GM18858 (cell line): ENCODE measurements around the gene MUC16.
"Not testable (repeated sequence)": the region's sequence is repeated elsewhere in the genome, so short reads cannot be mapped to it uniquely, and the experiment has no call there.

ENCODE experiments used
- ATAC-seq: cut with Tn5 transposase; IDR thresholded peaks from one replicate; pipeline ENCODE4 v1.9.1; 2021; ENCODE audit not compliant: unreplicated experiment

The MUC16 gene

GRCh38 chr19:9009935-9010651 is at the start of gene MUC16:
TSS of gene MUC16 (minus strand) at chr19:9010409.
- no peak for ATAC-seq

- ATAC-seq, result no peak
These were observed 48.9 kb upstream of the MUC16 start for GRCh38 chr19:9058905-9059667.

- no peak for ATAC-seq
These were observed 47.5 kb upstream of the MUC16 start for GRCh38 chr19:9057505-9058258.

GRCh38 chr19:9056131-9056530 is 45.9 kb upstream of the MUC16 start:
- not testable (repeated sequence) for ATAC-seq

- no peak for ATAC-seq
These were observed 44.6 kb upstream of the MUC16 start for GRCh38 chr19:9054765-9055164.

- ATAC-seq, result no peak
These were observed 44.0 kb upstream of the MUC16 start for GRCh38 chr19:9054207-9054606.

GRCh38 chr19:9053674-9054073 is 43.5 kb upstream of the MUC16 start:
- ATAC-seq, result not testable (repeated sequence)

- no peak for ATAC-seq
These were observed 42.7 kb upstream of the MUC16 start for GRCh38 chr19:9052894-9053293.

- no peak for ATAC-seq
These were observed 36.5 kb upstream of the MUC16 start for GRCh38 chr19:9046694-9047093.

GRCh38 chr19:9044449-9044848 is 34.2 kb upstream of the MUC16 start:
- ATAC-seq, result no peak

GRCh38 chr19:9043524-9043923 is 33.3 kb upstream of the MUC16 start:
- no peak for ATAC-seq

- no peak for ATAC-seq
These were observed 30.8 kb upstream of the MUC16 start for GRCh38 chr19:9041023-9041422.

- ATAC-seq, result no peak
These were observed 29.9 kb upstream of the MUC16 start for GRCh38 chr19:9040131-9040530.

GRCh38 chr19:9039728-9040127 is 29.5 kb upstream of the MUC16 start:
- ATAC-seq, result no peak

- no peak for ATAC-seq
These were observed 27.3 kb upstream of the MUC16 start for GRCh38 chr19:9037400-9038062.

- ATAC-seq, result no peak
These were observed 22.0 kb upstream of the MUC16 start for GRCh38 chr19:9032136-9032631.

- ATAC-seq, result no peak
These were observed 8.1 kb upstream of the MUC16 start for GRCh38 chr19:9018163-9018875.

- ATAC-seq, result no peak
These were observed 4.6 kb upstream of the MUC16 start for GRCh38 chr19:9014803-9015202.

GRCh38 chr19:9013988-9014387 is 3.8 kb upstream of the MUC16 start:
- ATAC-seq, result no peak

- ATAC-seq, result no peak
These were observed 1.7 kb upstream of the MUC16 start for GRCh38 chr19:9011875-9012274.
